Natural killer cell (primary cell): ENCODE data around the gene PICK1. TPM values are rescaled to one million over a fixed set of nuclear protein-coding genes. Genes with fewer than 3 reads are reported as not detected.

Source experiments
- ATAC-seq, 3 donors: fragments of 150-1000 bp in 2 of 3; fragments of 200-7000 bp in 1 of 3; cut with Tn5 transposase; 1 replicate in 1 of 3; 2 replicates in 2 of 3; pipeline ENCODE4 v1.10.0; 2021; ENCODE audit warnings: mild to moderate bottlenecking in 2 of 3, moderate library complexity in 2 of 3
- DNase-seq, 2 donors: peaks; one replicate each; pipeline versions ENCODE4 v3.0.0 to v3.0.0-alpha.2; 2013 to 2021; ENCODE audit warnings: mixed read lengths in 1 of 2
- H3K27ac ChIP-seq: one replicate; pipeline ENCODE4 v1.5.1; 2013; ENCODE audit warnings: mild to moderate bottlenecking, low read length
- H3K27me3 ChIP-seq: one replicate; pipeline ENCODE4 v1.6.1; 2013; ENCODE audit warnings: low read length; ENCODE audit not compliant: control insufficient read depth, insufficient read depth
- H3K36me3 ChIP-seq: one replicate; pipeline ENCODE4 v1.6.1; 2013; ENCODE audit warnings: low read length; ENCODE audit not compliant: control insufficient read depth, insufficient read depth
- H3K4me1 ChIP-seq: one replicate; pipeline ENCODE4 v1.6.1; 2013; ENCODE audit warnings: low read length; ENCODE audit not compliant: control insufficient read depth, insufficient read depth
- H3K4me3 ChIP-seq: one replicate; pipeline ENCODE4 v1.5.1; 2013; ENCODE audit warnings: low read length
- H3K9me3 ChIP-seq: one replicate; pipeline ENCODE4 v1.6.1; 2013; ENCODE audit warnings: low read length; ENCODE audit not compliant: control insufficient read depth, insufficient read depth
- H3K27ac Mint-ChIP-seq, 2 donors: one replicate each; pipeline ENCODE4 v1.8.0; 2022; ENCODE audit warnings: mild to moderate bottlenecking in 2 of 2, mixed read lengths in 2 of 2, moderate library complexity in 1 of 2
- H3K27me3 Mint-ChIP-seq, 2 donors: one replicate each; pipeline ENCODE4 v1.8.0; 2022; ENCODE audit warnings: low read depth in 2 of 2, mixed read lengths in 2 of 2
- H3K36me3 Mint-ChIP-seq: one replicate; pipeline ENCODE4 v1.8.0; 2022; ENCODE audit warnings: mixed read lengths
- H3K4me1 Mint-ChIP-seq, 2 donors: one replicate each; pipeline ENCODE4 v1.8.0; 2022; ENCODE audit warnings: mixed read lengths in 2 of 2
- H3K4me3 Mint-ChIP-seq: one replicate; pipeline ENCODE4 v1.8.0; 2022; ENCODE audit warnings: mild to moderate bottlenecking, moderate library complexity, mixed read lengths
- H3K9me3 Mint-ChIP-seq, 2 donors: one replicate each; pipeline ENCODE4 v1.8.0; 2022; ENCODE audit warnings: mixed read lengths in 2 of 2
- WGBS: methylation state at CpG from one replicate; pipeline ENCODE4 v1.1.7; 2013; ENCODE audit warnings: missing lambda C conversion rate; ENCODE audit not compliant: insufficient coverage; 5-methylcytosine and 5-hydroxymethylcytosine counted together
- intact Hi-C: fragments of 100-400 bp; cut with micrococcal nuclease; formaldehyde crosslinking; loops from one replicate; pipeline ENCODE4 v1.14.2; 2022
- total RNA-seq, 4 donors: library from RNA; stranded (reverse); fragments of 120-200 nt in 1 of 4; gene quantifications; one replicate each; pipeline versions ENCODE4 v1.2.3 to v1.2.4, GENCODE V29; 2013 to 2022
- TF ChIP-seq, protein P1 (sequence below): fragments of 200-600 bp; IDR thresholded peaks from one replicate; pipeline ENCODE4 v1.8.0; 2022; ENCODE audit warnings: antibody characterized with exemption

PICK1 gene
- total RNA-seq, 3 donors from 2014 or later (not counting 1 experiment from before 2014, with no cell fraction given), result 28.4 to 30.9 (median 29.9) TPM

DNA sequence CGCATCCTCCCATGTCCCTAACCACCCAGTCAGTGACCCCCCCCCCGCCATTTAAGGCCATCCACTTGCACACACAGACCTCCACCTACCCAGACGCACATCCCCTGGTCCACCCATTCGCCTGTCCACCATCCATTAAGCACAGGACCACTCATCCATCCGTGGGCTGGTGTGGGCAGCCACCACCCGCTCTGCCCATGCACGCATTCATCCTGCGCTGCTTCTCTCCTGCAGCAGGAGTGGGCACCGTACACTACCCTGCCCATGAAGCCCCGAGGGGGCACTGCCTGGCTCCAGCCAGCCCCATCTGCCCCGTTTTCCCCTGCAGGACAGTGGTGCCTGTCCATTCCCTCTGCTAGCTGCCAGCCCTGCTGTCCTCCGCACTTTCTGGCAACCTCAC lies 30.7 kb downstream of the PICK1 start:
- H3K9me3 Mint-ChIP-seq, result no peaks in the 10 kb centered on the region
- no peaks in the 10 kb centered on the region for H3K36me3 Mint-ChIP-seq
- ATAC-seq, result no peak
- Histone ChIP-seq H3K4me3 (no peak overlapping the region), H3K27ac (no peak overlapping the region), H3K27me3 (peaks cover 2% of the 10 kb centered on the region), H3K36me3 (peaks cover 2% of the 10 kb centered on the region), H3K9me3 (no peaks in the 10 kb centered on the region), H3K4me1 (no peaks in the 10 kb centered on the region)
- H3K27ac Mint-ChIP-seq, result no peak overlapping the region
- DNase-seq, result no peak
- H3K27me3 Mint-ChIP-seq, result no peaks in the 10 kb centered on the region
- WGBS, result 95% methylated on average over 11 of the region's 12 CpGs
- no peaks in the 10 kb centered on the region for H3K4me1 Mint-ChIP-seq
- TF ChIP-seq, protein P1, sequence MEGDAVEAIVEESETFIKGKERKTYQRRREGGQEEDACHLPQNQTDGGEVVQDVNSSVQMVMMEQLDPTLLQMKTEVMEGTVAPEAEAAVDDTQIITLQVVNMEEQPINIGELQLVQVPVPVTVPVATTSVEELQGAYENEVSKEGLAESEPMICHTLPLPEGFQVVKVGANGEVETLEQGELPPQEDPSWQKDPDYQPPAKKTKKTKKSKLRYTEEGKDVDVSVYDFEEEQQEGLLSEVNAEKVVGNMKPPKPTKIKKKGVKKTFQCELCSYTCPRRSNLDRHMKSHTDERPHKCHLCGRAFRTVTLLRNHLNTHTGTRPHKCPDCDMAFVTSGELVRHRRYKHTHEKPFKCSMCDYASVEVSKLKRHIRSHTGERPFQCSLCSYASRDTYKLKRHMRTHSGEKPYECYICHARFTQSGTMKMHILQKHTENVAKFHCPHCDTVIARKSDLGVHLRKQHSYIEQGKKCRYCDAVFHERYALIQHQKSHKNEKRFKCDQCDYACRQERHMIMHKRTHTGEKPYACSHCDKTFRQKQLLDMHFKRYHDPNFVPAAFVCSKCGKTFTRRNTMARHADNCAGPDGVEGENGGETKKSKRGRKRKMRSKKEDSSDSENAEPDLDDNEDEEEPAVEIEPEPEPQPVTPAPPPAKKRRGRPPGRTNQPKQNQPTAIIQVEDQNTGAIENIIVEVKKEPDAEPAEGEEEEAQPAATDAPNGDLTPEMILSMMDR, result no peak
- intact Hi-C loops, result no loop called here
- H3K4me3 Mint-ChIP-seq, result no peak overlapping the region

DNA sequence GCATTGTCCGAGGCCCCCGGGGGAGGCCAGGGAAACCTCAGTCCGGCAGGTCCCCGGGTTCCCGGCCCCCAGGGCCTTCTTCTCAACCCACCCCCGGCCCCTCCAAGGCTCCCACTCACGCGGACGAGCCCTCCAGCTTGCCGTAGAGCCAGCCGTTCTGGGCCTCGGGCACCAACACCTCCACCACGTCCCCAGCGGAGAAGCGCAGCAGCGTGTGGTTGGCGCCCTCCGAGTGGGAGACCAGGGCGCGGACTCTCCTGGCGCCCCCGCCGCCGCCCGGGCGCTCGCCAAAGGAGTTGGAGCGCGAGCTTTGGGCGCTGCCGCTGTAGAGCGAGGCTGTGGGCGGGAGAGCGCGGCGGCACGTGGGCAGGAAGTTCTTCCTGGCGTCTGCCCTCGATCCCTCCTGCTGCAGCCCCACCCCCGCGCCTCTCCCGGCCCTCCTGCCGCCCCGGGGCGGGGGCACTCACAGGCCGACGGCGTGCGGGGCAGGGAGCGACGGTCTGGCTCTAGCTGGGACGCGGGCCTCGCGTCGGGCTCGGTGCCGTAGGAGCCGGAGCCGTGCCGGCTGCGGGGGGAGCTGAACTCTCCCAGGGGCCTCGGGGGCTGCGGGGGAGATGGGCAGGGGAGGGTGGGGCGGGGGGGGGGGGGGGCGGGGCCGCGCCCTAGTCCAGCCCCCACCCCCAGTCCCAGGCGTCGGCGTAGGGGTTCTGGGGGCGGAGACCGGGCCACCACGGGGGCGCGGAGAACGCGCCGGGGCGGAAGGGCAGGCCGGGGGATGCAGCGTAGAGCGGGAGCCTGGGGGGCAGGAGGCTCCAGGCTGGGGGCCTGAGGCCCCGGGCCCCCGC lies 31.6 kb downstream of the PICK1 start:
- WGBS, result 44% methylated on average over 73 of the region's 85 CpGs
- no peaks in the 10 kb centered on the region for H3K9me3 Mint-ChIP-seq
- H3K27ac ChIP-seq, result no peak overlapping the region
- H3K27me3 ChIP-seq, result no peaks in the 10 kb centered on the region
- no peak overlapping the region for H3K4me3 Mint-ChIP-seq
- H3K4me3 ChIP-seq, result no peak overlapping the region
- H3K4me1 Mint-ChIP-seq, result no peaks in the 10 kb centered on the region
- intact Hi-C loops, result no loop called here
- DNase-seq (no peak), ATAC-seq (no peak)
- H3K4me1 ChIP-seq, result no peaks in the 10 kb centered on the region
- H3K36me3 ChIP-seq, result peaks cover 4% of the 10 kb centered on the region
- no peak overlapping the region for H3K27ac Mint-ChIP-seq
- TF ChIP-seq, protein P1, result no peak
- no peaks in the 10 kb centered on the region for H3K27me3 Mint-ChIP-seq
- H3K9me3 ChIP-seq, result no peaks in the 10 kb centered on the region
- no peaks in the 10 kb centered on the region for H3K36me3 Mint-ChIP-seq

DNA sequence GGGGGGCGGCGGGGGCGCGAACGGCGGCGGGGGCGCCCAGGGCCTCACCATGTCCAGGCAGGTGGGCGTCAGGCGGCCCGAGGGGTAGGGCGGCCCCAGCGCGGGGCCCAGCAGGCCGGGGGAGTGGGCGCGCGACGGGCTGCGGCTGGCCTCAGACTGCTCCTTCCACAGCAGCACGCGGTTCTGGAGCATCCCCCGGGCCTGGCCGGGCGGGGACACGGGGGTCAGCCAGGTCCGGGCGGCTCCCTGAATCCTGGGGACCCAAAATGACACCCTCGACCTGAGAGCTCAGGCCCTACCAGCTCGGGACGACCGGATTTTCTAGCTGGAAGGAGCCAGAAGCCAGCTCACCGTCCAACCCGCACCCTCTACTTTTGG lies 32.3 kb downstream of the PICK1 start:
- no peaks in the 10 kb centered on the region for H3K4me1 Mint-ChIP-seq
- no peak for ATAC-seq
- no peaks in the 10 kb centered on the region for H3K27me3 Mint-ChIP-seq
- H3K4me3 ChIP-seq, result no peak overlapping the region
- no peaks in the 10 kb centered on the region for H3K27me3 ChIP-seq
- H3K9me3 ChIP-seq, result no peaks in the 10 kb centered on the region
- intact Hi-C loops, result no loop called here
- TF ChIP-seq, protein P1, result no peak
- H3K27ac Mint-ChIP-seq, result no peak overlapping the region
- no peak overlapping the region for H3K4me3 Mint-ChIP-seq
- DNase-seq, result no peak
- peaks cover 5% of the 10 kb centered on the region for H3K36me3 ChIP-seq
- no peaks in the 10 kb centered on the region for H3K4me1 ChIP-seq
- no peaks in the 10 kb centered on the region for H3K9me3 Mint-ChIP-seq
- no peaks in the 10 kb centered on the region for H3K36me3 Mint-ChIP-seq
- H3K27ac ChIP-seq, result no peak overlapping the region
- 51% methylated on average over 34 of the region's 34 CpGs for WGBS

DNA sequence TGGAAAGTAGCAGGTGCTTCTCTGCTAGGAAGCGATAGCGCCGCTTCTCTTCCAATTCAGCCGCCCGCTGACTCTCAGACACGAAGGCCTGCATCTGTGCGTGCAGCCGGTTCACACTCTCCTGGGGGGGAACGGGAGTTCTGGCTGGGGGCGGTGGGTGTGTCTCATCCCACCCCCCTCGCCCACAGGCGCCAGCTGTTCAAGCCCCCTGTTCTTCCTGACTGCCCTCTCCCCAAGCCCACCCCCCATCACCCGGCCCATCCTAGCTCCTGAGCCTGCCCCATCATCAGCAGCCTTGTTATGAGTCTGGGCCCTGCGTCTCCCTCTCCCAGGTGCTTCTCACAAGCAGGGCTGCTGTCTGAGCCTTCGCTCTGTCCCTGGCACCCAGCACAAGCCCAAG lies 39.9 kb downstream of the PICK1 start:
- no peaks in the 10 kb centered on the region for H3K9me3 ChIP-seq
- ATAC-seq, result no peak
- TF ChIP-seq, protein P1, result no peak
- Mint-ChIP-seq H3K4me1 (peaks cover 11 to 13% of the 10 kb centered on the region in 2 donors), H3K27me3 (no peaks in the 10 kb centered on the region), H3K4me3 (no peak overlapping the region), H3K27ac (no peak overlapping the region), H3K9me3 (no peaks in the 10 kb centered on the region), H3K36me3 (no peaks in the 10 kb centered on the region)
- H3K4me1 ChIP-seq, result peaks cover 3% of the 10 kb centered on the region
- peaks cover 7% of the 10 kb centered on the region for H3K36me3 ChIP-seq
- no peak overlapping the region for H3K4me3 ChIP-seq
- H3K27me3 ChIP-seq, result no peaks in the 10 kb centered on the region
- no peak overlapping the region for H3K27ac ChIP-seq
- WGBS, result 94% methylated on average over 15 of the region's 15 CpGs
- DNase-seq, result no peak
- intact Hi-C loops, result no loop called here
